ENCODE data around the gene SMYD1.

SMYD1 gene

DNA sequence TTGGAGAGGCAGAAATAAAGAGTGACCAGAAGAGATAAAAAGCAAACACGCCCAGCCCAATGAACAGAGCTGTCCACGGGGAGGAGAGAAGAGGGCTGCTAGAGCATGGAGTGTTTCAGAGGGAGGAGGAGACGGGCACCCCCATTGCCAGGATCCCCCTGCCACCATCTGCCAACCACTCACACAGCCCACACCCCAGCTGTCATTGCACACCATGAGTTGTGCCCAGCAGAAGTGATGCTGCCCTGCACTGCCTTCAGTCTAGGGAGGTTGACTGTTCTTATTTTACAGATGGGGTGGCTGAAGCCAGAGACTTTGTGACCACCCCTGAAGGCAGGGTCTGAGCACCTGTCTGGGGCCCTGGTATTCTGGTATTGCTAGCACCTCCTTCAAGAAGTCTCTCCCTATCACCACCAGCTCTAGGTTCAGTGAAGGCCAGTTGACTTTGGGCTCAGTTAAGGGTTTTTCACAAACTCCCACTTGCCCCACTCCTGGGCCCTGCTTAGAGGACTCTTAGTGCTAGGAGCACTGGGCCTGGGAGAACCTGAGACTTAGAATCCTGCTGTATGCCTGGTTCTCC is 57.8 kb downstream of the SMYD1 start:
- TF ChIP-seq, protein P1, sequence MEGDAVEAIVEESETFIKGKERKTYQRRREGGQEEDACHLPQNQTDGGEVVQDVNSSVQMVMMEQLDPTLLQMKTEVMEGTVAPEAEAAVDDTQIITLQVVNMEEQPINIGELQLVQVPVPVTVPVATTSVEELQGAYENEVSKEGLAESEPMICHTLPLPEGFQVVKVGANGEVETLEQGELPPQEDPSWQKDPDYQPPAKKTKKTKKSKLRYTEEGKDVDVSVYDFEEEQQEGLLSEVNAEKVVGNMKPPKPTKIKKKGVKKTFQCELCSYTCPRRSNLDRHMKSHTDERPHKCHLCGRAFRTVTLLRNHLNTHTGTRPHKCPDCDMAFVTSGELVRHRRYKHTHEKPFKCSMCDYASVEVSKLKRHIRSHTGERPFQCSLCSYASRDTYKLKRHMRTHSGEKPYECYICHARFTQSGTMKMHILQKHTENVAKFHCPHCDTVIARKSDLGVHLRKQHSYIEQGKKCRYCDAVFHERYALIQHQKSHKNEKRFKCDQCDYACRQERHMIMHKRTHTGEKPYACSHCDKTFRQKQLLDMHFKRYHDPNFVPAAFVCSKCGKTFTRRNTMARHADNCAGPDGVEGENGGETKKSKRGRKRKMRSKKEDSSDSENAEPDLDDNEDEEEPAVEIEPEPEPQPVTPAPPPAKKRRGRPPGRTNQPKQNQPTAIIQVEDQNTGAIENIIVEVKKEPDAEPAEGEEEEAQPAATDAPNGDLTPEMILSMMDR (conservative IDR thresholded peaks at IDR 0.05; ENCODE audit: low read depth, low read length) = no peak

DNA sequence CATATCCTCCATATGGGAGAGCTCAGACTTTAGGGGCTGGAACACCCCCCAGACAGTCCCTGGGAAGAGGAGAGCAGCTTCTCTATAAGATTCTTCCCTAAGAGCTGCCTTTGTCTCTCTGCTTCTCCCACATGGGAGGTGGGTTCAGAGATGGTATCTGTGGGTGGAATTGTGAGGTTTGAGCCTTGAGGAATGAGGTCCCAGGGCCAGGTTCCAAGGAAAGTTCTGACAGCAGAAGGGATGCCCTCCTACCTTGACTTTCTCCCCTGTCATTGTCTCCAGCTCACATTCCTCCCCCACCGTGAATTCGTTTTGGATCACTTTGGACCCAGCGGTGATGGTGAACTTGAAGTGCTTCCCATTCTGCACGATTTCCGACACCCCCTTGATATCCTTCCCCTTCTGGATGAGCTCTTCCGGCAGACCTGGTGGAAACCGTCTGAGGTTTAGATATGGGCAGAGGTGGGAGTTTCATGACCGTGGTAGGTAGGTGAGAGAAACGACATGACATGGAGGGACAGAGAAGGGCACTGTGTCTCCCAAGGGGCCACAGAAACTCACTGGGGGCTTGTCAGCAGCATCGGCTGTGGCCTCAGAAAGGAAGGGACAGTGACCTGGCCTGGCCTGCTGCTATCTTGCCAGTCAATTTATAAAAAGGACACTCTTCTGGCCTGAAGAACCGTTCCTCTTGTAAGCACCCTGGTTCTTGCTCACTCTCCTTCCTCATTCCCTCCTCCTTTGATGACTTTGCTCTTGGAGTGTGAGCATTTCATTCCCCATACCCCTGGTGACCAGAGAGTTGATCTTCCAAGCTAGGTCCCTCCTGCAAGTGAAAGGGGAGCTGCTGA is 58.5 kb downstream of the SMYD1 start:
- TF ChIP-seq, protein P1 (conservative IDR thresholded peaks at IDR 0.05; ENCODE audit: low read depth, low read length) = no peak
- DNase-seq (ENCODE audit: low read depth) = no peak
- no peak overlapping the region for H3K4me3 ChIP-seq (ENCODE audit: low read depth, low read length)

More for the DNA sequence above, 57.8 kb downstream of the SMYD1 start:
- DNase-seq (ENCODE audit: low read depth) = no peak
- no peak overlapping the region for H3K4me3 ChIP-seq (ENCODE audit: low read depth, low read length)

DNA sequence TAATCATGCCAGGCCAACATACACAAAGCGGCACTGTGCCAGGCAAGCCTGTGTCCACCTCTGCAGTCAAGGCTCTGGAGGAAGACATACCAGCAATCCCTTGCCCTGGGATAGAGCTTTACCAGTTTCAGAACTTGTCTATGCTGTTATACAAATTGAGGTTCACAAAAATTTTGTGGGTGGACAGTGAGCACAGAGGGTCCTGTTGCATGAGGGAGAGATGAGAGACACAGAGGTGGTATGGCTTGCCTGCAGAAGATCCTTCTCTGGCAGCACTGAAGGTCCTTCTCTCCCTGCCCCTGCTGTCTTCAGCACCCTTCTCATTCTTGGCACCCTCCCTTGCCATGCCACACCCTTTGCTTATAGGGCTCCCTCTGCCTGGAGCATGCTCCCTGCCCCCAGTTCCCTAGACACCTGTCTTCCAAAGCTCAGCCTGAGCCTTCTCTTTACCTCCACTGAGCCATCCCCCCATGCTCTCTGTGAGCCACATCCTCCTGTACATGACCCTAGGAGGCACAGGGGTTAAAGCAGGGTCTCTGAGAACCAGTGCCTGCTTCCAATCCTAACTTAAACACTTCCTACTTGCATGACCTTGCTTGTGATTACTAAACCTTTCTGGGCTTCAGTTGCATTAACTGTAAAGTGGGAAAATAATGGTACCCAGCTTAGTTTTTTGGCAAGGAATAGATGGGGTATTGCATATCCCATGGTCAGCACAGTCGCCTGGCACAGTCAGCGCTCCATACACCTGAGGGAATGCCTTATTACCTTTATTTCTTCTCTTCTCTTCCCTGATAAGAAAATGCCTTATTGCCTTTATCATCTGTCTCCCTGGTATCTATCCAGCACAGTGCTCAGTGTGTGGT is 59.4 kb downstream of the SMYD1 start:
- H3K4me3 ChIP-seq (ENCODE audit: low read depth, low read length) = no peak overlapping the region
- no peak for DNase-seq (ENCODE audit: low read depth)
- TF ChIP-seq, protein P1 (conservative IDR thresholded peaks at IDR 0.05; ENCODE audit: low read depth, low read length) = no peak

DNA sequence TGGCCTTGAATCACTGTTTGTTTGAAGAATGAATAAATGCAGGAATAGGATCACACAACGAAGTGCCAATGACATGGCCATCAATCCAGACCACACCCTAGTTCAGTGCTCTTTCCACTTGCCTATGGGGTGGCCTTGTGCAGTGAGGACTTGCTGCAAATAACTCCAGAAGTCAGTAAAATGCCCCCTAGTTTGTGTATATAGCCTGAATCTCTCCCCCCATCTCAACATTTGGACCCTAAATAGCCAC is 59.9 kb downstream of the SMYD1 start:
- H3K4me3 ChIP-seq (ENCODE audit: low read depth, low read length) = no peak overlapping the region
- DNase-seq (ENCODE audit: low read depth) = no peak
- TF ChIP-seq, protein P1 (conservative IDR thresholded peaks at IDR 0.05; ENCODE audit: low read depth, low read length) = no peak

DNA sequence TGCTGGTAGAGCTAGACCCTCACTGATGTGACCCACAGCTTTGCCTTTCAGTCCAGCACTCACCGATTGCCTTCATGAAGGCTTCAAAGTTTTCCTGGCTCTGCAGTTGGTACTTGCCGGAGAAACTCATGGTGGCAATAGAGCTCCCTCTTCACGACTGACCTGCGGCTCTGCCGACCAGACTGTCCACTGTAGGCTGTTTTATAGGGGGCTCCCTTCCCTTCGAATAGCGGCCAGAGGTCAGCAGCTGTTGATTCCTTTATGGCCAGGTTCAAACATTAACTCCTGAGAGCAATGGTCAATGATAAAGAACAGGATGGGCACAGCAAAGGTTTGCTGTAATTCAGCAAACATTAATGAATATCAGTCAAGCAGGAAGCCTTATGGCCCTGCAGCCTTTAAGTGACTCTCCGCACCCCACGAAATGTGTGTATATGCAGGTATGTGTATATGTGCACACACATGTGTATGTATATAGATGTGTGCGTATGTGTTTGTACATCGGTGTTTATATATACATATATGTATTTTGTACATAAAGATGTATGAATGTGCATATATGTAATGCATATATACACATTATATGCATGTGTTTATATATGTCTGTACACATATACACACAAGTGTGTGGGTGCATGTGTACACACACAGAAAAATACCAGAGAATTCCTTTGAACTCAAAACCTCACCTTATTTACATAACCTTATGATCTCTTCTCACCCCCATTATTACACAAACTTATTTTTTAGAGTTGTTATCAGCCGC is 60.4 kb downstream of the SMYD1 start, which contains the start of gene FABP1:
Gene FABP1, minus strand, starts transcription at position 175 of the 766 bp plus-strand sequence. Its CDS starts 45 bp downstream, at position 130.
- no peak for DNase-seq (ENCODE audit: low read depth)
- no peak within 1 kb of the TSS for H3K4me3 ChIP-seq (ENCODE audit: low read depth, low read length)
- TF ChIP-seq, protein P1 (conservative IDR thresholded peaks at IDR 0.05; ENCODE audit: low read depth, low read length) = no peak

DNA sequence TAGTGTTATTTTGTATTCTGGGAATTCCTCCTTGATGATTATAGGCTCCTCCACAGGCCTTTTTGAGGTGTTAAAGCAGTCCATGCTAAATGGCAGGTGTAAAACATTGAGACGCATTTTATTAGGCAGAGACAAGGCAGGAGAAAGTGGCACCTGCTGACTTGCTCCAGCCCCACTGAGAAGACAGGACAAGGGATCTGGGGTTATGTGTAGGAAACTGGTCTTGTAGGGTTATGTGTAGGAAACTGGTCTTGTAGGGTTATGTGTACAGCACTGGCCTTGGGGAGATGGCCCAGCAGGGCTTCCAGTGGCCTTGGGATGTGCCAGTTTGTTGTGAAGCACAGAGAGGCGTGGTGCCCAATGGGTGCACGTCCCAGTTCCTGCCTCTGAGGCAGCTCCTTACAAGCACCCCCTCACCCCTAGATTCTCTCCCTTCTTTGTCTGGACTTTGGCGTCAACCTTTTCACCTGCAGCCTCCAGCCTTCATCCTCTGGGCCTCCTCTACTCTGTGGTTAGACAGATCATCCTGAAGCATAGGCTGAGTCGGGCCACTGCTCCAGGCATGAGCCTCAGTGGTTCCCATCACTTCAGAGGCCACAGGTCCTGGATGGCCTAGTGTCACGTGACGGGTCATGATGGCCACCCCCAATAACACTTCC is 61.2 kb downstream of the SMYD1 start:
- no peak overlapping the region for H3K4me3 ChIP-seq (ENCODE audit: low read depth, low read length)
- TF ChIP-seq, protein P1 (conservative IDR thresholded peaks at IDR 0.05; ENCODE audit: low read depth, low read length) = no peak
- DNase-seq (ENCODE audit: low read depth) = no peak

Measured in choroid plexus epithelial cell (primary cell).